HEK293 (cell line): ENCODE measurements around the gene TTLL7.

ENCODE experiments used
- TF ChIP-seq, protein P1 (sequence below): fragments of 450-650 bp; formaldehyde crosslinking; IDR thresholded peaks from 2 replicates; pipeline ENCODE4 v1.5.1; 2016; ENCODE audit warnings: missing biosample characterization, missing genetic modification characterization
- TF ChIP-seq, protein P2 (sequence below): fragments of 450-650 bp; IDR thresholded peaks from 2 replicates; pipeline ENCODE4 v1.5.1; 2018; ENCODE audit warnings: missing biosample characterization, missing genetic modification characterization

DNA sequence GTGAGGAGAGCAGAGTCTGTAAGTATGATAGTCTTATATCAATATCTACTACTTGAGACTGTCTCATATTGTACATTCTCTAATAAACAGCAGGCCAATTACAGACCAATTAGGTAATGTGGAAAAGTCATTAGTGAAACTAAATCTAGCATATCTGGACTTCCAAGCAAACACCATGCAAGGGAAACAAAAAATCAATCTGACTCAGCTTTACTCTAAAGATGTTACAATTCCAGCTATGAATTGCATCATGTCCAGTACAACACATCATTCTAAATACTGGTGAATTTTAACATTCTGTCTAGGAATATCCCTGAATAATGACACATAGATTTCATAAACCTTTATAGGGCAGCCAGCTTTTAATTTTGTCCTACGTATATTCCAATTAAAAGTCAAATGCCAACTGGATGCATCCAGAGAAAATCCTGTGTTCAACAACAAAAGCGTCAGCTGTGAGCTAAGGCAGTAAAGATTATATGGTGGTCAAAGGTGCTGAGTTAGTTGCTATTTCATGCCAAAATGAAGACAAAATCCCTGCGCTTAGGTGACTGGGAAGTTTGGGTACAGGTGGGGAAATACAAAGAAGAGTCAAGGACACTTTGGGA is 159.3 kb downstream of the TTLL7 start:
- TF ChIP-seq, protein P1, sequence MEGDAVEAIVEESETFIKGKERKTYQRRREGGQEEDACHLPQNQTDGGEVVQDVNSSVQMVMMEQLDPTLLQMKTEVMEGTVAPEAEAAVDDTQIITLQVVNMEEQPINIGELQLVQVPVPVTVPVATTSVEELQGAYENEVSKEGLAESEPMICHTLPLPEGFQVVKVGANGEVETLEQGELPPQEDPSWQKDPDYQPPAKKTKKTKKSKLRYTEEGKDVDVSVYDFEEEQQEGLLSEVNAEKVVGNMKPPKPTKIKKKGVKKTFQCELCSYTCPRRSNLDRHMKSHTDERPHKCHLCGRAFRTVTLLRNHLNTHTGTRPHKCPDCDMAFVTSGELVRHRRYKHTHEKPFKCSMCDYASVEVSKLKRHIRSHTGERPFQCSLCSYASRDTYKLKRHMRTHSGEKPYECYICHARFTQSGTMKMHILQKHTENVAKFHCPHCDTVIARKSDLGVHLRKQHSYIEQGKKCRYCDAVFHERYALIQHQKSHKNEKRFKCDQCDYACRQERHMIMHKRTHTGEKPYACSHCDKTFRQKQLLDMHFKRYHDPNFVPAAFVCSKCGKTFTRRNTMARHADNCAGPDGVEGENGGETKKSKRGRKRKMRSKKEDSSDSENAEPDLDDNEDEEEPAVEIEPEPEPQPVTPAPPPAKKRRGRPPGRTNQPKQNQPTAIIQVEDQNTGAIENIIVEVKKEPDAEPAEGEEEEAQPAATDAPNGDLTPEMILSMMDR = no peak
- TF ChIP-seq, protein P2, sequence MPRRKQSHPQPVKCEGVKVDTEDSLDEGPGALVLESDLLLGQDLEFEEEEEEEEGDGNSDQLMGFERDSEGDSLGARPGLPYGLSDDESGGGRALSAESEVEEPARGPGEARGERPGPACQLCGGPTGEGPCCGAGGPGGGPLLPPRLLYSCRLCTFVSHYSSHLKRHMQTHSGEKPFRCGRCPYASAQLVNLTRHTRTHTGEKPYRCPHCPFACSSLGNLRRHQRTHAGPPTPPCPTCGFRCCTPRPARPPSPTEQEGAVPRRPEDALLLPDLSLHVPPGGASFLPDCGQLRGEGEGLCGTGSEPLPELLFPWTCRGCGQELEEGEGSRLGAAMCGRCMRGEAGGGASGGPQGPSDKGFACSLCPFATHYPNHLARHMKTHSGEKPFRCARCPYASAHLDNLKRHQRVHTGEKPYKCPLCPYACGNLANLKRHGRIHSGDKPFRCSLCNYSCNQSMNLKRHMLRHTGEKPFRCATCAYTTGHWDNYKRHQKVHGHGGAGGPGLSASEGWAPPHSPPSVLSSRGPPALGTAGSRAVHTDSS (tag by site-specific recombination) = no peak
